GM21737 (cell line): Measurements from ENCODE around the gene KLK7.
"Not testable (repeated sequence)": the region's sequence is repeated elsewhere in the genome, so short reads cannot be mapped to it uniquely, and the experiment has no call there.

ENCODE experiments used
- ATAC-seq: cut with Tn5 transposase; IDR thresholded peaks from one replicate; pipeline ENCODE4 v1.9.1; 2021; ENCODE audit warnings: mild to moderate bottlenecking, moderate library complexity; ENCODE audit not compliant: unreplicated experiment

Gene KLK7

GRCh38 chr19:51012661-51013190 lies 29.0 kb upstream of the KLK7 start:
- no peak for ATAC-seq

DNA sequence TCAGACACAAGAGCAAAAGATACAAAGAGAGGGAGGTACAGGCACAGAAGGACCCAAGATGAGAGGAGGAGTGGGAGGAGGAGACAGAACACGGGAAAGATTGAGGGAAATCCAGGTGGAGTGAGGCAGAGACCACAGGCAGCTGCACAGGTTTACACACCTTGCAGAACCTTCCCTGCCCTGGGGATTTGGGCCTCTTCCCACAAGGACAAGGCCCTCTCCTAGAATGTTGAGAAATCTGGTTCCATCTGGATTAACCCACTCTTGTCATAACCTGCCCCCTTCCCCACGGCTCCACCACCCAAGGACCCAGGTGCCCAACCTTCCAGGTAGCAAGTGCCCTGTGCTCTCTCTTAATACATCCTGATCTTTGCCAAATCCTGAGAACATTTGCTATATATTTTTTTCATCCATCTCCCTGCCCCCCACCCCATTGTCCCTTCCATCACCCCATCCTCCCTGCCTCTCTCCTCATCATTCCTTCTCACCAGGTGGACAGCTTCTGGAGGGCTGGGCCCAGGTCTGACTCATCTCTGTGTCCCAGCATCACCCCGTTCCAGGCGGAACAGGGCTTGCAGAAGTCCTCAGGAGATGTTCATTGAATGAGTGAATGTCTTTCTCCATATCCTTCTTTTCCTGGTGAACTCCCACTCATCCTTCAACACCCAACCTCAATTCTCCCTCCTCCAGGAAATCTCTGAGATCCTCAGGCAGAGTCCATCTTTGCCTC lies 26.5 kb upstream of the KLK7 start:
- no peak for ATAC-seq

GRCh38 chr19:51009061-51009891 lies 25.6 kb upstream of the KLK7 start:
- no peak for ATAC-seq

GRCh38 chr19:51007488-51007887 lies 23.8 kb upstream of the KLK7 start:
- ATAC-seq: no peak

- ATAC-seq: no peak
These were observed 22.7 kb upstream of the KLK7 start for GRCh38 chr19:51006406-51006805.

- no peak for ATAC-seq
These were observed 21.5 kb upstream of the KLK7 start for GRCh38 chr19:51005248-51005647.

- no peak for ATAC-seq
These were observed 19.6 kb upstream of the KLK7 start for GRCh38 chr19:51003316-51003715.

DNA sequence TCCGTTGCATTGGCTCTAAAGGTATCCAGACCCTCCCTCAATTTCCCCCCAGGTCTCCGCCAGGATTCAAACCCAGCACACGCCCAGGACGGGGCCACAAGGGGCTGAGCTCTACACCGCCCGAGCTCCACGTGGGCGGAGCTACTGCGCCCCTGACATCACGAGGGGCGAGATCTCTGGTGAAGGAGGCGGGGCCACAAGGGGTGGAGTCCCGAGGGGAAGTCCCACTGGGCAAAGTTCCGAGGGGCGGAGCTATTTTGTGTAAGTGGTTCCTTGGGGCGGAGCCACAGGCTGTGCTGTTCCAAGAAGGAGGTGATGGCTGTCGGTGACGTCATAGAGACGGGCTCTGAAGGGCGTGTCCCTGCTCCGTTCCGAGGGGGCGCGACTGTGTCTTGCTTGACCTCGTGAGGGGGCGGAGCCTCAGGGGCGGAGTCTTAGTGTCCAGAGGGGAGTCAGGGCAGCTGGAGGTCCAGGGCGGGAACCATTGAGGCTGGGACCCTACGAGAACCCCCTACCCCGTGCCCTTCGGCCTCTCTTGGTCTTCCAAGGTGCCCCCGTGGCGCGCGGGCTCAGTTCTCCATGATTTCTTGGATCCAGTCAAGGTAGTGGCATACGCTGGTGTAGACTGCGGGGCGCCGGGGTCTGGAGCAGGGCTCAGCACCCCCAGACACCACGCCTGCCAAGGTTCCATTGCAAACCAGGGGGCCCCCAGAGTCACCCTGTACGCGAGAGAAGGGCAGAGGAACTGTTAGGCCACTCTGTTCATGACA lies 19.0 kb upstream of the KLK7 start:
- no peak for ATAC-seq

DNA sequence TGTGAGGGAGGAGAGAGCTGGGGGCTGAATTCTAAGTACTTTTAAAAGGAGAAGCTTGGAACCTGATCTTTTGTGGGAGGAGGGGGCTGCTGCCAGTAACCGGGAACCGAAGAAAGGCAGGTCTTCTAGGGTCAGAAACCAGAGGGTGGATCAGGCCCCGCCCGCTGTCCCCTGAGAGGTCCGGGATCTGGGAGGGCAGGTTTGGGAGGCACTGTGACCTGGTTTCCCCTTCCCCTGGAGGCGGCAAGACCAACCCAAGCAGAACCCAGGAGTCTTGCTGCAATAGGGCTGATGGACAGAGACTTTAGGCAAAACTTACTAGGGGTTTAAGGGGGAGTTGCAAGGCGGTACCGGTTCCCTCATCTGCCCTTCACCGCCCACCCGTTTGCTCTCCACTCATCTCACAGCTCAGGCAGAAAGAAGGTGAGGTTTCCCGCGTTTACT lies 18.4 kb upstream of the KLK7 start:
- ATAC-seq: no peak

GRCh38 chr19:51001515-51001914 lies 17.8 kb upstream of the KLK7 start, which contains the start of gene KLK8:
TSS of gene KLK8 (minus strand) at chr19:51001604. CDS start at chr19:51001167, 437 bp downstream.
- ATAC-seq: no peak

DNA sequence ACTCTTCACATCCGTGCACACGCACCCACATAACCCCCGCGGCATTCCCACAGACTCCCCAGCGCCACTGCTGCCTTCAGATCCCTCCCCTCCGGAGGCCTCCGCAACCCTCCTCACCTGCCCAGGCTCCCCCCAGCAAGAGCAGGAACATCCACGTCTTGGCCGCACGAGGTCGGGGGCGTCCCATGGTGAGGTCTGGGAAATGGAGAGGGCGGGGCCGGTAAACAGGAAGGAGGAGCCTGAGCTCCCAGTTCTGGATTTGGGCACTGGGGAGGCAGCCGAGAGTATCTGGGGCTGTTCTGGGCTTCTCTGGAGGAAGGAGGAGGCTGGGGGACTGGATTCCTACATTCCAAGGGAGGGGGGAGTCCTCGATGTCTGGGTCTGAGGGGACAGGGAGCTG lies 17.3 kb upstream of the KLK7 start:
- no peak for ATAC-seq

GRCh38 chr19:51000426-51000825 lies 16.7 kb upstream of the KLK7 start:
- ATAC-seq: no peak

DNA sequence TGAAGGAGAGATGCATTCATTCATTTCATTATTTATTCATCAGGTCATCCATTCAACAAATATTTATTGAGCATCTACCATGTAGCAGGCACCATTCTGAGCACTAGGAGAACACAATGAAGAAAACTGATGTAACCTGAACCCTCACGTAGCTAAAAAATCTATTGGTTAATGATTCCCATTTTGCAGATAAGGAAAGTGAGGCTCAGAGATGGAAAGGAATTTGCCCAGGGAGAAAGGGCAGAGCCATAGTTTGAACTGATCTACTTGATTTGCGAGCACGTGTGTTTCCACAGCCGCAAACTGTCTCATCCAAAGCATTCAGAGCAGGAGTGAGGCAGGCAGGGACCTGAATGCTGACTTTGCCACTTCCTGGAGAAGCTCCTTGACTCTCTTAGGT lies 15.0 kb upstream of the KLK7 start:
- ATAC-seq: no peak

DNA sequence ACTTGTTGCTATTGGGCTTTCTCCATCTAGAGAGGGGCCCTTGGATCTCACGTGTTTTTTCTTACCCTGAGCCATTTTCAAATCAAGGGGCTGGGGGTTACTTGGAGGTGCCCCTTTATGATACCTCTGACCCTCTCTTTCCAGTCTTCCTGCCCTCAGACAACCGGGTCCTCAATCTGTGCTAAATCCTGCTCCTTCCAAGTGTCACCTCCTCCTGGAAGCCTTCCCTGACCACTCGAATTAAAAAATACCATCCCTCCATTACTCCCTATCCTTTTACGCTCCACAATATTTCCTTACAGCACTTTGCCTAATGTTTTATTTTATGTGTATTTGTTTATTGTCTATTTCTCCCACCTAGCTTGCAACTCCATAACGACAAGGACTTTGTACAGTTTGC lies 14.3 kb upstream of the KLK7 start:
- ATAC-seq: no peak

GRCh38 chr19:50994129-50994528 lies 10.4 kb upstream of the KLK7 start:
- no peak for ATAC-seq

DNA sequence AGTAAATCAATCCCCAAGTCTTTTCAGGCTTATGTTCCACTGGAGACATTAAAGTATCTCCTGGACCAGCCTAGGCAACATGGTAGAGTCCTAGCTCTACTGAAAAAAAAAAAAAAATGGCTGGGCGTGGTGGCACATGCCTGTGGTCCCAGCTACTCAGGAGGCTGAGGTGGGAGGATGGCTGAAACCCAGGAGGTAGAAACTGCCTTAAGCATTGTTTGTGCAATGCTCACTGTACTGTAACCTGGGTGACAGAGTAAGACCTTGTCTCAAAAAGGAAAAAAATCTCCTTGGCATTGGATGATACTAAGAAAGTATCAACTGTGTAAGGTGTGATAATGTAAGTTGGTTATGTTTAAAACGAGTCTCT lies 8.9 kb upstream of the KLK7 start:
- no peak for ATAC-seq

DNA sequence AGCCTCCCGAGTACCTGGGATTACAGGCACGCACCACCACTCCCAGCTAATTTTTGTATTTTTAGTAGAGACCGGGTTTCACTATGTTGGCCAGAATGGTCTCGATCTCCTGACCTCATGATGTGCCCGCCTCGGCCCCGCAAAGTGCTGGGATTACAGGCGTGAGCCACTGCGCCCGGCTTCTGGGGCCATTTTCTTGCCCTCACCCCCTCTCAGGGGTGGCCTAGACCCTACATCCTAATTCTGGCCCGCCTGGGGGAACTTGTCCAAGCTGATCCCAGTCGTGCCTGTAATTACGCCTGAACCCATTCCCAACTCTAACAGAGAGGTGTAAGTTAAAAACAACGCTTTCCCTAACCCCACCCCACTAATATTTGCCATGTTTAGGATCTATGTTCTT lies 699 bp upstream of the KLK7 start:
- ATAC-seq: not testable (repeated sequence)

- ATAC-seq: no peak
These were observed 1.5 kb downstream of the KLK7 start for GRCh38 chr19:50982186-50982585.

- ATAC-seq: no peak
These were observed 2.0 kb downstream of the KLK7 start for GRCh38 chr19:50981587-50982146.

- no peak for ATAC-seq
These were observed 3.5 kb downstream of the KLK7 start for GRCh38 chr19:50980208-50980607.

GRCh38 chr19:50979758-50980157 lies 4.0 kb downstream of the KLK7 start:
- no peak for ATAC-seq
